Astrocyte (in vitro differentiated cells and primary cell): ENCODE measurements around the gene CADM4.

ENCODE experiments used
- EZH2 ChIP-seq: IDR thresholded peaks from 2 replicates; pipeline ENCODE4 v1.6.1; 2012; ENCODE audit warnings: mild to moderate bottlenecking, low read length, inconsistent platforms; ENCODE audit not compliant: insufficient read depth
- TF ChIP-seq, protein P1 (sequence below): IDR thresholded peaks from 2 replicates; pipeline ENCODE4 v1.5.1; 2011; ENCODE audit warnings: low read depth, mild to moderate bottlenecking, inconsistent platforms, low read length, moderate library complexity; ENCODE audit not compliant: insufficient read depth

DNA sequence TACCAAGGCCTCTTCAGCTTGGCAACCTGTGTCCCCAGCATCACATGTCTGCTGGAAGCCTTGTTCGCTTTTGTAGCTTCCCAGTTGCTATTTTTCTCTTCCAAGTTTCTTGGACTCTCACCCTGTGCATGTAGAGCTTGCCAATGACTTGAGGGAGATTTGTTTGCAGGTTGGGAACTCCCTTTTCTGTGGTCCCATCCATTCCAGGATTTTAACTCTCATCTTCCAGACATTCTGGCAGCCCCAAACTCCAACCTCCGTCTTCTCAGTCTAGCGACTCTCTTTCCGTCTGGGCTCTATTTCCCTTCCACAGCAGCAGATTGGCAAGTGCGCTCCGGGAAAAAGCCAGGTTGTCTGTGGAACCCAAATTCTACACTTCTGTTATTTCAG is 21.3 kb upstream of the CADM4 start:
- TF ChIP-seq, protein P1, sequence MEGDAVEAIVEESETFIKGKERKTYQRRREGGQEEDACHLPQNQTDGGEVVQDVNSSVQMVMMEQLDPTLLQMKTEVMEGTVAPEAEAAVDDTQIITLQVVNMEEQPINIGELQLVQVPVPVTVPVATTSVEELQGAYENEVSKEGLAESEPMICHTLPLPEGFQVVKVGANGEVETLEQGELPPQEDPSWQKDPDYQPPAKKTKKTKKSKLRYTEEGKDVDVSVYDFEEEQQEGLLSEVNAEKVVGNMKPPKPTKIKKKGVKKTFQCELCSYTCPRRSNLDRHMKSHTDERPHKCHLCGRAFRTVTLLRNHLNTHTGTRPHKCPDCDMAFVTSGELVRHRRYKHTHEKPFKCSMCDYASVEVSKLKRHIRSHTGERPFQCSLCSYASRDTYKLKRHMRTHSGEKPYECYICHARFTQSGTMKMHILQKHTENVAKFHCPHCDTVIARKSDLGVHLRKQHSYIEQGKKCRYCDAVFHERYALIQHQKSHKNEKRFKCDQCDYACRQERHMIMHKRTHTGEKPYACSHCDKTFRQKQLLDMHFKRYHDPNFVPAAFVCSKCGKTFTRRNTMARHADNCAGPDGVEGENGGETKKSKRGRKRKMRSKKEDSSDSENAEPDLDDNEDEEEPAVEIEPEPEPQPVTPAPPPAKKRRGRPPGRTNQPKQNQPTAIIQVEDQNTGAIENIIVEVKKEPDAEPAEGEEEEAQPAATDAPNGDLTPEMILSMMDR, result no peak
- TF ChIP-seq EZH2, result no peak
